Right renal cortex interstitium (tissue), 3 donors: ENCODE measurements around the gene CGRRF1. TPM values are rescaled to one million over a fixed set of nuclear protein-coding genes. Genes with fewer than 3 reads are reported as not detected.

Experiments
- DNase-seq, 3 donors: peaks; one replicate each; pipeline ENCODE4 v3.0.0-alpha.2; 2013; ENCODE audit warnings: low read depth in 3 of 3, low spot score in 2 of 3
- polyA plus RNA-seq, 3 donors: library from polyadenylated mRNA; unstranded; fragments of 120-200 nt; gene quantifications; one replicate each; pipeline ENCODE4 v1.2.1, GENCODE V29; 2013; ENCODE audit not compliant: insufficient read length in 3 of 3

The CGRRF1 gene
- polyA plus RNA-seq, 3 donors = 33.9 to 42.7 (median 39.7) TPM

GRCh38 chr14:54489318-54489683, 20.4 kb upstream of the CGRRF1 start:
- DNase-seq = no peak

DNA sequence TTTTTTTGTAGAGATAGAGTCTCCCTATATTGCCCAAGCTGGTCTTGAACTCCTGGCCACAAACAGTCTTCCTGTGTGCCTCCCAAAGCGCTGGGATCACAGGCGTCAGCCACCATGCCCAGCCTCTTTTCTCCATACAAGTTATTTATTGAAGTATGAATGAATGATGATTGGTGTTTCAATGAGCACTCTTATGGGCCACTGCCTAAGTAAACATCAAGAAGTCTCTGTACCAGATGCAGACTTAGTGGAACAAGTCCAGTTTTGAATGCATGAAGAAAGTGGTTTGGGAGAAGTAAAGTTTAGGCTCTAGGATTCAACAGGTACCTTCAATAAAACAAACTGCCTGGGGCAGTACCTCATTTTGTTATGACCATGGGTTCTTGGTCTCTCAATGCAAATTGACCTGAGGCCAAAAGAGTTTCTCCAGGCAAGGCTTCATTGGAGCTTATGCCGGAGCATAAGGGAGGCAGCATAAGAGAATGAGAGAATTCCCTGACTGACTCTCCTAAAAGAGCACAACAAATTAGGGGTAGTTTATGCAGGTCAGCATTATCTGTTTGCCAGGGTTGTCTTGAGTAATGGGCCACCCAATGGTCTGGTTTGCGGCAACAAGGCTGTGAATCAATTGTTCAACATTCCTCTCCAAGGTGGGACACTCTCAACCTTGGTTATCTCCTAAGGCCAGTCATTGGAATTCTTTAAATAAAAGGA, 19.8 kb upstream of the CGRRF1 start:
- DNase-seq = no peak

DNA sequence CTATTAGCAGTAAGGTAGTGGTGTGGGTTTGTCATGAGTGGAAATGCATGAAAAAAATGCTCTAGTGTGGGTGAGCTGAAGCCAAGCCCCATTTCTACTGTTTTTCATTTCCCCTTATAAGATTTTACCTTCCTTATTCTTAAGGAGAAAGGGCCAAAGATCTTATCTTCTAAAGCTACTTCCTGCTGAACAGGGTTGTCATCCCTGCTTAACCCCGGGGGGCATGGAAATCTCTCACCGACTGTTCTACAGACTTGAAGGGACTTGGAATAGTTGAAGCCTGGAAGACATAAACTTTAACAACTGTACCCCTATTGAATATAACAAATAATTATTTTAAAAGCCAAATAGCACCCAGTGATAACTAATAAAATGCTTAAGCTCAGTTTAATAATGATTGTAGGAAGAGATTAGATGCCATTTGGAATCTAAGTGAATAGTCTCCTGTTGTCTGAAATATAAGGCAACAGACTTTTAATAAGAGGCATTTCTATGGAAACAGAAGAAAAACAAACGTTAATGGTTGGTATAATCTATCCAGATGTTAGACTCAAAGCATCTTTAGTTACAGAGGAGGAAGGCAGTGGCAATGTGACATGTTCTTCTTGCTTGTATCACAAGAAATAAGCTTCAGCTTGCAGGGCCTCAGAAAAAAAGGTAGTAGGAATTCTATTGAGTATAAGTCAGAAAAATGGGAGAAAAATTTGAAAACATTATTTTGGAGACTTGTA, 19.1 kb upstream of the CGRRF1 start:
- no peak for DNase-seq

GRCh38 chr14:54493293-54493692, 16.4 kb upstream of the CGRRF1 start:
- DNase-seq = no peak

DNA sequence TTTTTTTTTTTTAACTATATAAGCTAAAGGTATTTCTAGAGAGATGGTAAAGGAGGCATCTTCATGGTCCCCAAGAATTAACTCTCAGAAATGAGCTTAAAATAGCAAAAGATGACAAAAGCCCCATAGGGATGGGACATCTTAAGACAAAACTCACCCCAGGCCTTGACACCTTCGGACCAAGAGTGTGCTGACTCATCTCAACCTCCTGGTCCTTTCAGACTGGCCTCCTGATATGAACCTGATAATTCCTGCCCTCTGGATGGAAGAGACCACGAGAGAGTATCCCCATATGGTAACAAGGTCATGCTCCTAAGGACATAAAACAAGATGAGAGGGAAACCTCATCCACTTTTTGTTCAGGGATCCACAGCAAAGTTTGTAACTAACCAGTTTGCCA, 12.5 kb upstream of the CGRRF1 start:
- no peak for DNase-seq

- no peak for DNase-seq
These were observed 11.6 kb upstream of the CGRRF1 start for GRCh38 chr14:54498095-54498531.

- no peak for DNase-seq
These were observed 11.1 kb upstream of the CGRRF1 start for GRCh38 chr14:54498579-54498978.

- DNase-seq = no peak
These were observed 9.0 kb upstream of the CGRRF1 start for GRCh38 chr14:54500744-54501143.

DNA sequence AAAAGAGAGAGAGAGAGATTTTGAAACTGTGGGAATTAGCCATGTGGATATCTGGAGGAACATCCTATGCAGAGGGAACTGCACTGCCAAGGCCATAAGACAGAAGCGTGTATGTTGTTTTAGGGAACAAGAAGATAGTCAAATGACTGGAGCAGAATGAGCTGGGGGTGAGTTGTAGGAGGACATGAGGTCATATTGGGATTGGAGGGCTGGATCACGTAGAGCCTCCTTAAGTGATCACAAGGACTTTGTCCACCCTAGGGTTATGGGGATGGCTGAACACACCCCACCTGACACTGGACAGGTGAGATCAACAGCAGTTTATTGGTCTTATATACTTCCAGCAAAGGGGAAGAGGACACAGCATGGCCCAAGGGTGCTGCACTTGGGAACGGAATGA, 8.2 kb upstream of the CGRRF1 start:
- no peak for DNase-seq

DNA sequence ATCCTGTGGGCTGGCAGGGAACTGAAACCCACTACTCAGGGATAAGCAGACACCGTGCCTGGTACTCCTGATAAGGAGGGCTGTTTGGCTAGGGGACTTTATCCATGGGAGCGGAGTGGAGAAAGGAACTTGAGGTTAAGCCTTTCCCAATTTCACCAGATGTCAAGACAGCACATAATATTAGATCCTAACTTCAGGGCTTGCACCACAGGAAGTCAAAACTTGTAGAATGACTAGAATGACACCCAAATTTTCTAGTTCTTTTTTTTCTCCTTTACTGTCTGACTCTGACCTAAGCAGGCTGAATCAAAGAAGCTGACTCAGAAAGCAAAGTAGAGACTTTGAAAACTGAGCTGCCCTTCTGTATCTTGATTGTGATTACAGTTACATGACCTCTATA, 7.1 kb upstream of the CGRRF1 start:
- DNase-seq = no peak

- DNase-seq = no peak
These were observed 6.2 kb upstream of the CGRRF1 start for GRCh38 chr14:54503486-54503885.

DNA sequence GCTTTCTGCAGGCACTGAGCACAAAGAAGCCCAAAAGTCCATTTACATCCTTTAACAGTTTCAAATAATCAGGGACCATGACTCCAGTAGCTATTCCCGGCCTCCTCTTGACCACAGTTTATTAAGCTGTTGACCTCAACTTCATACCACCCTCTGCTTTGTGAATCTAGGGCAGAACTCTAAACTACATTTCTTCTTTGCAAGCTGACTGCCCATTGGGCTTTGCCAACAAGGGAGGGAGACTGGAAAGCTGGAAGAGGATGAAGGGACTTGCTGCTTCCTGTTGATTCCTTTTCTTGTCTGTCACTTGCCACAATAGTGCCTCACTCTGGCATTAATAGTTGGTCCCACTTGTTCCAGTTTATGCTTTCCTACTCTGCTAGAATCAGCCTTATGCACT, 2.7 kb downstream of the CGRRF1 start:
- no peak for DNase-seq

DNA sequence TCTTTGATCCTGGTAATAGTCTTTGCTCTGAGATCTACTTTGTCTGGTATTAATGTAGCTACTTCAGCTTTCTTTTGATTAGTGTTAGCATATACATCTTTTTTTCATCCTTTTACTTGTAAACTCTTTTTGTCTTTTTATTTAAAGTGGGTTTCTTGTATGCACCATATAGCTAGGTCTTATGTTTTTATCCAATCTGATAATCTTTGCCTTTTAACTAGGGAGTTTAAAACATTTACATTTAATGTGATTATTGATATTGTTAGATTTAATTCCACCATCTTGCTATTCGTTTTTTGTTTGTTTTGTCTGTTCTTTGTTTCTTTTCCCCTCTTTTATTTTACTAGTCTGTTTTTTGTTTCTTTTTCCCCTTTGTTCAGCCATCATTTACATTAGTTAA, 6.0 kb downstream of the CGRRF1 start:
- no peak for DNase-seq

DNA sequence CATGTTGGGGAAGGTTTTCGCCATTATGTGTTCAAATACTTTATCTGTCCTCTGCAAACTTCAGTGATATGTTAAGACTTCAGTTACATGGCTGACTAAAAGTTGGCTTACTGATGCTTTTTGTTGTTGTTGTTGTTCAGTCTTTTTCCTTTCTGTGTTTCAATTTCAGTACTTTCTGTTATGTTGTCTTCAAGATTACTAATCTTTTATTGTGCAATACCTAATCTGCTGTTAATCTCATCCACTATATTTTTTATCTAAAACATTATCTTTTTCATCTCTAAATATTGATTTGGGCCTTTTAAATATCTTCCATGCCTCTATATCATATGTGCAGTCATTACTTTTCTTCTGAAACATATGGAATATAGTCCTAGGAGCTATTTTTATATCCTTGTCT, 7.0 kb downstream of the CGRRF1 start:
- no peak for DNase-seq

- DNase-seq = no peak
These were observed 14.7 kb downstream of the CGRRF1 start for GRCh38 chr14:54524410-54524809.

DNA sequence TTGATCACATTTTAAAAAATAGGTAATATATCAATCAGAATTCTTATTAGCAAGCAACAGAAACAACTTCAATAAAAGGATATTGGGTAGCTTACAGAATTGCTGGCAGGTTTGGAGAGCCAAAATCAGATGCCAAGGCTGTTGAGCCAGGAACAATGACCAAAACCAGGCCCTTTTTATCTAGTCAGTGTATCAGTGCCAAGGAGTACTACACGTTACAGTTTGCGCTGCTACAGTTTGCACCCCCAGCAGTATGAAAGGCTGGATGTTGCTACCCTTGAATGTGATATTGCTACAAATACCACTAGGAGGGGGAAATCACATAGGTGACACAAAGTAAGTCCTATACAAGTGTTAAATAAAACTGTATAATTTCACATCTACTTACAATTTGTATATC, 19.3 kb downstream of the CGRRF1 start:
- DNase-seq = no peak

DNA sequence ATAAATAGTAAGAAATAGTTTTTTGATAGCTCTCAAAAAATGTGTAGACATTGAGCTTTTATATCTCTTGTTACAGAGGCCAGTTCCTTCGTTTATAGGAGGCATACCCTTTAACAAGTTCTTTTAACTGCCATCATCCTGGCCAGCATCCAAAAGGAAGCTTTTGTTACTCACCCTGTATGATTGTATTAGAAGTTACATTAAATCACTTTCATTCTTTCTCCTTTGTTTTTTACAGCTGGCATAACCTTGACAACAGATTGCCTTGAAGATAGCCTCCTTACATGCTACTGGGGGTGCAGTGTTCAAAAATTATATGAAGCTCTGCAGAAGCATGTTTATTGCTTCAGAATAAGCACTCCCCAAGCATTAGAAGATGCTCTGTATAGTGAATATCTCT, 20.1 kb downstream of the CGRRF1 start:
- DNase-seq = no peak

- no peak for DNase-seq
These were observed 22.7 kb downstream of the CGRRF1 start for GRCh38 chr14:54532111-54533012.

- DNase-seq = no peak
These were observed 23.4 kb downstream of the CGRRF1 start for GRCh38 chr14:54533100-54533499.

DNA sequence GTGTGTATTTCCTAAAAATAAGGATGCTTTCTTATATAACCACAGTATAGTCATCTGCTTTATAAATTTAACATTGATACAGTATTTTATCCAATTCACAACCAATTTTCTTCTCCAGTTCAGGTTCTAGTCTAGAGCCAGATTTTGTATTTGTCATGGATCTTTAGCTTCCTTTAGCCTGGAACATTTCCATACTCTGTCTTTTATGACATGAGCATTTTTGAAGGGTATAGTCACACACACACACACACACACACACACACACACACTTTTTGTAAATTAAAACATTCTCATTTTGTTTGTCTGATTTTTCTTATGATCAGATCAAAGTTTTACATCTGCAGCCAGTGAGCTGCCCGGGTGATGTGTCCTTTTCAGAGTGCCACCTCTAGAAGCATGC, 25.4 kb downstream of the CGRRF1 start:
- DNase-seq = no peak

DNA sequence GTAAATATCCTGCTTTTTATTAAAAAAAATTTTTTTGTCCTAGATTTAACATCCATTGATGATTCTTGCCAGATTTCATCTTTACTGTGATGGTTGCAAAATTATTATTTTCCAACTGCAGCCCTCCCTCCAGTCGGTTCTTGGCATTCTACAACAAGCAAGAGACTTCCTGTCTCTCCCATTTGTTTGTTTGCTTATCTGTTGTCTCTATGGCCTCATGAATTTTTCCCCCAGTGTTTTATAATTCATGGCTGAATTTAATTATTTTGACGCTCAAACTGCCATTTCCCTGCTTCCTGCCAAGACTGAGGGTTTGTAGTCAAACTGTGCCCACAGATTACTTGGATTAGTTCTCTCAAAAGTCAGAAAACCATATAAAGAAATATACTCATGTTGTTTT, 25.9 kb downstream of the CGRRF1 start:
- DNase-seq = no peak
